GM12875 (cell line): ENCODE measurements around the gene ATOH8.

Experiments
- H3K4me3 ChIP-seq: one replicate; pipeline ENCODE4 v1.5.1; 2011; ENCODE audit warnings: low read depth, low read length, control low read depth
- CTCF ChIP-seq: IDR thresholded peaks from 2 replicates; pipeline ENCODE4 v1.5.1; 2011; ENCODE audit warnings: low read depth, mild to moderate bottlenecking, control low read depth, inconsistent platforms, low read length, moderate library complexity, borderline replicate concordance; ENCODE audit not compliant: insufficient read depth

Gene ATOH8

GRCh38 chr2:85759257-85759613, 5.4 kb downstream of the ATOH8 start:
- no peak for TF ChIP-seq CTCF
- no peak overlapping the region for H3K4me3 ChIP-seq

- no peak overlapping the region for H3K4me3 ChIP-seq
- TF ChIP-seq CTCF, result no peak
These were observed 6.6 kb downstream of the ATOH8 start for GRCh38 chr2:85760371-85760770.

- H3K4me3 ChIP-seq, result no peak overlapping the region
- no peak for TF ChIP-seq CTCF
These were observed 7.1 kb downstream of the ATOH8 start for GRCh38 chr2:85760872-85761271.

GRCh38 chr2:85761512-85761944, 7.7 kb downstream of the ATOH8 start:
- H3K4me3 ChIP-seq, result no peak overlapping the region
- no peak for TF ChIP-seq CTCF

GRCh38 chr2:85761946-85762345, 8.2 kb downstream of the ATOH8 start:
- no peak for TF ChIP-seq CTCF
- H3K4me3 ChIP-seq, result no peak overlapping the region

- no peak overlapping the region for H3K4me3 ChIP-seq
- TF ChIP-seq CTCF, result no peak
These were observed 9.3 kb downstream of the ATOH8 start for GRCh38 chr2:85763132-85763531.

GRCh38 chr2:85763831-85764230, 10.0 kb downstream of the ATOH8 start:
- TF ChIP-seq CTCF, result no peak
- H3K4me3 ChIP-seq, result no peak overlapping the region
